ENCODE measurements around the gene SUPT5H.
A peak's percentile ranks its signal among the peaks of the same experiment; 100 is the strongest.

DNA sequence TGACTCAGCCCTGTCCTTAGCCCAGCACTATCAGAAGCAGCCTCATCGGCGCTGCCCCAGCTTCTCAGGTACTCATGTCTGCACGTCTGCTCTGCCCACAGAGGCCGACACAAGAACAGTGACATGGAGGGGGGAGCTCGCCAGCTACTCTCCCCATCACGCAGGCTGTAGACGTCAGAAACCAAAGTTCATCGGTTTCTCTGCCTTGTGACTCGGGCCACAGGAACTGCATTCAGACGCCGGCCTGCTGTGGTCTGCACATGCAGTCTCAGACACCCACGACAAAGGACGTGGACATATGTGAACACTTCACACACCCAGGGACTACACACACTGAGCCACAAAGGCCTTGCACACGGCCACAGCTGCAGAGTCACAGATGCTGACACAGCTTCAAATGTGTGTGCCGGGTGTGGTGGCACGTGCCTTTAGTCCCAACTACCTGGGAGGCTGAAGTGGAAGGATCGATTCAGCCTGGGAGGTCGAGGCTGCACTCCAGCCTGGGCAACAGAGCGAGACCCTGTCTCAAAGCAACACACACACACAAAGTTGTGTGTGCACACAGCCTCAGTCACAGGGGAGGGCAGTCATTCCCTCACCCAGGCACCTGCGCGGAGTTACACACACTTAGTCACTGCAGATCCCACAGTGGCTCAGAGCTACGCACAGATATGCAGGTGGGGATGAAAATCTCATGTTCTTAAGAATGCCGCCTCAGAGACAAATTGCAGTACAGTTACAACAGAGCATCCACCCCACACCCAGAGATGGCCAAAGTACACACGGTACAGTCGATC is 43.6 kb upstream of the SUPT5H start:
- TF ChIP-seq BCL3 (IDR thresholded peaks at IDR 0.05; ENCODE audit: borderline replicate concordance, insufficient read depth, low read depth, low read length, poor library complexity, severe bottlenecking) (peak; percentile 70), CBX3 (IDR thresholded peaks at IDR 0.05; ENCODE audit: borderline replicate concordance, low read depth) (no peak), CTCF (IDR thresholded peaks at IDR 0.05 in 2 of 3, conservative IDR thresholded peaks at IDR 0.05 in 1 of 3; ENCODE audit: control insufficient read depth in 2 of 3, extremely low read depth in 1 of 3, insufficient read depth in 1 of 3, low read depth in 3 of 3, low read length in 3 of 3) (no peak), MTA3 (IDR thresholded peaks at IDR 0.05; ENCODE audit: borderline replicate concordance, low read length) (no peak), EZH2 (IDR thresholded peaks at IDR 0.05; ENCODE audit: borderline replicate concordance, control insufficient read depth, low read depth, low read length) (no peak), SMC3 (IDR thresholded peaks at IDR 0.05; ENCODE audit: borderline replicate concordance, low read length) (0 out of 2 replicates have a peak, but pooled peaks have one; percentile 10), YY1 (IDR thresholded peaks at IDR 0.05; ENCODE audit: low read depth, low read length) (peak; percentile 20; the same call in 1 of the 2 replicates)

Data from GM12878 (cell line).